SU-DHL-6 (cell line): ENCODE measurements around the gene USF1.

ENCODE experiments used
- CTCF ChIP-seq: fragments of 200-600 bp; sonication (generic); IDR thresholded peaks from one replicate; pipeline ENCODE4 v1.5.1; 2017; ENCODE audit warnings: antibody characterized with exemption, mild to moderate bottlenecking, low read length, moderate library complexity; ENCODE audit not compliant: insufficient read depth, poor library complexity, severe bottlenecking
- EZH2phosphoT487 ChIP-seq: fragments of 200-600 bp; sonication (generic), shearing (Covaris generic); conservative IDR thresholded peaks from 2 replicates; pipeline ENCODE4 v1.6.1; 2018; ENCODE audit warnings: mild to moderate bottlenecking, antibody characterized with exemption, low read length, moderate library complexity, mixed read lengths

DNA sequence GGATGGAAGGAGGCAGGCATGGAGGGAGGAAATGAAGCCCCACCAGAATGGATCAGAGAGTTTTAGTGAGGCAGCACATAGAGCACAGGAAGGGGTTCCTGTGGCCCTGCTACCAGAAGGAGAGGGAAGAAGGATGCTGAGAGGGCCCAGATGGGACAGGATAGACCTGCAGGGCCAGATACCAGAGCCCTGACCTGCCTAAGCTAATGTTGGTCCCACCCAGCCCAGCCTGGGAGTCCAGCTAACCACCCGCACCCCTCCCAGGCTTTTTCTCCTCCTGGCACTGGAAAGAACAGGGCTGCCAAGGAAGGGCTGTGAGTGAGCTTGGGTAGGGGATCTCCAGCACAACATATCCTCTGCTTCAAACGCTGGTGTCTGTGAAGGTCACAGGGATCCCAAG, 36.7 kb upstream of the USF1 start:
- TF ChIP-seq CTCF (no peak), EZH2phosphoT487 (no peak)
